ENCODE results near the gene IRF1. TPM values are rescaled to one million over a fixed set of nuclear protein-coding genes. Genes with fewer than 3 reads are reported as not detected.

IRF1 gene
- total RNA-seq, 2 donors from 2014 or later = 351 to 512 TPM

DNA sequence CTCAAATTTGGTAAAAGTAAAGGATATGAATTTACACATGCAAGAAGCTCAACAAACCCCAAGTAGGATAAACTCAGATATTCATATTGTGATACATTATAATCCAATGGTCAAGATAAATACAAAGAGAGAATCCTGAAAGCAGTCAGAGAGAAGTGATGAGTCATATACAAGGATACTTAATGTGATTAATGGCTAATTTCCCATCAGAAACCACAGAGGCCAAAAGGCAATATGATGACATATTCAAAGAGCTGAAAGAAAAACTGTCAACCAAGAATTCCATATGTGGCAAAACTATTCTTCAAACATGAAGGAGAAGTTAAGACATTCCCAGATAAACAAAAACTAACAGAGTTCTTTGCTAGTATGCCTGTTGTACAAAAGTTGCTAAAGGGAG, 19.5 kb upstream of the IRF1 start:
- no peaks in the 10 kb centered on the region for H3K27me3 Mint-ChIP-seq
- H3K36me3 Mint-ChIP-seq = peaks cover 8% of the 10 kb centered on the region
- peaks cover 5% of the 10 kb centered on the region for H3K9me3 Mint-ChIP-seq
- peaks cover 34 to 39% of the 10 kb centered on the region in 2 donors for H3K4me1 Mint-ChIP-seq (ENCODE audit: low read depth in 2 of 2)
- H3K4me3 Mint-ChIP-seq = no peak overlapping the region
- ATAC-seq (no peak), DNase-seq (ENCODE audit: low spot score) (no peak)
- H3K27ac Mint-ChIP-seq = peak overlapping the region in 1 of 2 donors; percentile 18

DNA sequence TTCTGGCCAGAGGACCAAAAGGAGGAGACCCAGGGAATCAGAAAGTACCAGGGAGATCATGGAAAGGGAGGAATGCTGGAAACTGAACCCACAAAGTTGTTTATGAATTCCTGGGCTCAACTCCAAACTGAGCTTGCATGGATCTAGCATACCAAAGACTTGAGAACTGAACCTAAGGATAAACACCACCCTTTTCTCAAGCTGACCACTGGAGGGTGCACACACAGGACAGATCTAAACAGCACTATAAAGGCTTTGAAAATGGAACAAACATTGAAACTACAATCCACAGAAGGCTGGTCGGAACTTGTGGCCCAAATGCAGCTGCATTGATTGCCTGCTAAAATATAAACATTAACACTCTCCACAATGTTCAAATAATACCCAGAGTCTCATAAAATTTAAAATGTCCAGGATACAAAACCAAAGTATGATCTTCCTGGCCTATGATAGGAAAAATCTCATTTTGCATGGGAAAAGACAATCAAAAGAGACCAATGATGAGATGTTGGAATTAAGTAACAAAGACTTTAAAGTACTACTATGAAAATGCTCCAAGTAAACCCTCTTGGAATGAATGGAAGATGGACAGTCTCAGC, 15.6 kb upstream of the IRF1 start:
- peaks cover 32 to 36% of the 10 kb centered on the region in 2 donors for H3K4me1 Mint-ChIP-seq (ENCODE audit: low read depth in 2 of 2)
- H3K27me3 Mint-ChIP-seq = no peaks in the 10 kb centered on the region
- peaks cover 5% of the 10 kb centered on the region for H3K9me3 Mint-ChIP-seq
- no peaks in the 10 kb centered on the region for H3K36me3 Mint-ChIP-seq
- no peak for DNase-seq (ENCODE audit: low spot score)
- no peak overlapping the region for H3K4me3 Mint-ChIP-seq
- peak overlapping the region in 1 of 2 donors; percentile 58 for H3K27ac Mint-ChIP-seq
- ATAC-seq = peak; percentile 38 to 62

DNA sequence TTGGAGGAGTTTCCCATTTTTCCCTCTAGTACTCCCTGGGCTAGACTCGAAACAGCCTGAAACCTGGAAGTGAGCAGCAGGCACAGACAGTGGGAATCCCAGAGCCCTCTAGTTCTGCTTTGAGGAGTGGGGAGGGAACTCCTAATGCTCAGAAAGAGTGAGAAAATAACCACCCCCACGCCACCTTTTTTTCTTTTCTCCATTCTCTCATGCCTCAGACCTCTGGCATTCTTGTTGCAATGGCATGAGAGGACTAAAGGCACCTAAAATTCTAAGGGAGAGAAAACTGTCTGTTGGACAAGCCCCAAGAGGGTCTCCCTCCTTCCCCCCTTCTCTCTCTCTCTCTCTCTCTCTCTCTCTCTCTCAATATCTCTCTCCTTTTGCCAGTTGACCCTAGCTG, 15.1 kb upstream of the IRF1 start:
- no peak for DNase-seq (ENCODE audit: low spot score)
- no peak for ATAC-seq
- Mint-ChIP-seq H3K4me1 (ENCODE audit: low read depth in 2 of 2) (peaks cover 38 to 41% of the 10 kb centered on the region in 2 donors), H3K27me3 (no peaks in the 10 kb centered on the region), H3K36me3 (no peaks in the 10 kb centered on the region), H3K27ac (peak overlapping the region in 1 of 2 donors; percentile 58), H3K4me3 (no peak overlapping the region), H3K9me3 (peaks cover 5% of the 10 kb centered on the region)

DNA sequence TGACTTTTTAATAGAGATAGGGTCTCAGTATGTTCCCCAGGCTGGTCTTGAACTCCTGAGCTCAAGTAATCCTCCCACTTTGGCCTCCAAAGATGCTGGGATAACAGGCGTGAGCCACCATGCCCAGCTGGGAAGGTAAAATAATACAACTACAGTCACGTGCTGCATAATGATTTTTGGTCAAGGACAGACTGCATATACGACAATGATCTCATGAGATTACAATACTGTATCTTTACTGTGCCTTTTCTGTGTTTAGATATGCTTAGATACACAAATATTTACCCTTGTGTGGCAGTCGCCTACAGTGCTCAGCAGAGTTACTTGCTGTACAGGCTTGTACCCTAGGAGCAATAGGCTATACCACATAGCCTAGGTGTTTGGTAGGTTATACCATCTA, 14.2 kb upstream of the IRF1 start:
- peaks cover 41 to 44% of the 10 kb centered on the region in 2 donors for H3K4me1 Mint-ChIP-seq (ENCODE audit: low read depth in 2 of 2)
- H3K4me3 Mint-ChIP-seq = no peak overlapping the region

DNA sequence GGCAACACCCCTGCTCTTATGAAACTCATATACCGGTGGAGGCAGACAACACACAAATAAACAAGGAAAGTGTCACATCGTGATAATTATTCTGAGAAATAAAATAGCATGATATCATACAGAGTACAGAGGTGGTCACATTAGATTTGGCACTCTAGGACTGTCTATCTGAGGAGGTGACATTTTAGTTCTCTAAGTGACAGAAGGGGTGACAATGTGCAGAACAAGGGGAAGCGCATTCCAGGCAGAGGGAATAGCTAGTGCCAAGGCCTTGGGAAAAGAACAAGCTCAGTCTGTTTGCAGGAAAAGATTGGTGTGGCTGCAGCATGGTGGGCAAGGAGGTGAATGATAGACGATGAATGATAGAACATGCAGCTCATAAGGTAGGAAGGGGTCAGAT, 12.7 kb upstream of the IRF1 start:
- ATAC-seq (no peak), DNase-seq (ENCODE audit: low spot score) (no peak)
- no peaks in the 10 kb centered on the region for H3K9me3 Mint-ChIP-seq
- peaks cover 41 to 48% of the 10 kb centered on the region in 2 donors for H3K4me1 Mint-ChIP-seq (ENCODE audit: low read depth in 2 of 2)
- H3K27ac Mint-ChIP-seq = peak overlapping the region in 1 of 2 donors; percentile 100
- no peak overlapping the region for H3K4me3 Mint-ChIP-seq
- H3K27me3 Mint-ChIP-seq = no peaks in the 10 kb centered on the region
- no peaks in the 10 kb centered on the region for H3K36me3 Mint-ChIP-seq

More for the DNA sequence above, 14.2 kb upstream of the IRF1 start:
- no peaks in the 10 kb centered on the region for H3K36me3 Mint-ChIP-seq
- DNase-seq (ENCODE audit: low spot score) (no peak), ATAC-seq (no peak)
- no peak overlapping the region for H3K27ac Mint-ChIP-seq
- peaks cover 2% of the 10 kb centered on the region for H3K9me3 Mint-ChIP-seq
- no peaks in the 10 kb centered on the region for H3K27me3 Mint-ChIP-seq

DNA sequence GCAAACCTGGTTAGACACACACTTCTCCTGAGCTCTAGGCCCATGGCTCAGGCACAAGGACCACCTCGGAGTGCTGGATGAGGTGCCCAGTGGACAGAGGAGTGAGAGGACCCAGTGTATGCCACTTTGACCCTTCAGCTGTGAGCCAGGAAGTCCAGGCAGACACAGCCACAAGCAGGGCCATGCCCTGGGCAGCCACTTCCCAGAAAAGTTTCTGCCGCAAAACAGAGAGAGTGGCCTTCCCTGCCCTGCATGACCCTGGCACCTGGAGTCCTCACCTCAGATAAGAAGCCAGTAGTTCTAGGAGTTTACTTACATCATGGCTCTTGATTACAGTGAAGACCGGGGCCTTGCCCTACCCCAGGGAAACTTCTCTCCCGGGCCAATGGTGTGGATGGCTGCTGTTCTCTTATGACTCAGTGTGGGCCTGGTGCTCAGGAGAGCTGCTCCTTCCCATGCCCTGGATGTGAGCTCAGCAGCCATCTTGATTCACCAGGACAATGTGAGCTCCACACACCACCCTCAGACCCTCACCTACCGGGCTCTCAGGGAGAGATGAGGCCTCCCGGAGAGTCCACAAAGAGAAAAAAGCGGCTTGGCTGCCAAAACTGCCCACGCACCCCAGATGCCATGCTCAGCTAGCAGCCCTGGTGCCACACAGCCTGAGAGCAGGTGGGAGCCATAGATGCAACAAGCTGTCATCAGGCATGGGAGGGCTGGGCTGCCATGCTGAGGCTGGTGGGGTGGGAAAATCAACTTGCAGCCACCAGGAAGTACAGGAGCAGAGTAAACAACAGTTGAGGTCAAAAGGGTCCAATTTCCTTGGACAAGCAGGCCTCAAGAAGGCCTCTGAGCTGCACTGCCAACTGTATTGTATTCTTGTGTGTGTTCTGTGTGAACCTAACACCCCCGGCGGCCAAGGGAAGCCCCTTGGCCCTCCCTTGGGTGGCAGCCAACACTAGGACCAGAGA, 11.7 kb upstream of the IRF1 start:
- DNase-seq (ENCODE audit: low spot score) (no peak), ATAC-seq (no peak)
- H3K27ac Mint-ChIP-seq = peak overlapping the region in 1 of 2 donors; percentile 100
- no peaks in the 10 kb centered on the region for H3K9me3 Mint-ChIP-seq
- peaks cover 42 to 58% of the 10 kb centered on the region in 2 donors for H3K4me1 Mint-ChIP-seq (ENCODE audit: low read depth in 2 of 2)
- no peak overlapping the region for H3K4me3 Mint-ChIP-seq
- H3K27me3 Mint-ChIP-seq = no peaks in the 10 kb centered on the region
- H3K36me3 Mint-ChIP-seq = no peaks in the 10 kb centered on the region

DNA sequence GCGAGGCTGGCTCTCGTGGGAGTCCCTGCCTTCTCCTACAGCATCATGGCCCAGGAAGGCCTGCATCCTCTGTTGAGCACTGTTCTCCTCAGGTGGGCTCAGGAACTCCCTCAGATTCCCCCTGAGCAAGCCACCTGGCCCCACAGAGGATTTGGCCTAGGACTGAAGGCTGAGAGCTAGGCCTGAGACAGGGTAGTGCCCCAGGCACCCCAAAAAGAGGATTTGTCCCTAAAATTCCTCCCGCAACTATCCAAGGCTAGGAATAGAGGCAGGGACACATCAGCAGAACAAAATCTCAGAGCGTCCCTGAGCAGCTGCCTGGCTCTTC, 11.0 kb upstream of the IRF1 start:
- no peak for DNase-seq (ENCODE audit: low spot score)
- Mint-ChIP-seq H3K36me3 (no peaks in the 10 kb centered on the region), H3K27ac (peak overlapping the region; percentile 90 to 100), H3K4me3 (no peak overlapping the region), H3K4me1 (ENCODE audit: low read depth in 2 of 2) (peaks cover 41 to 61% of the 10 kb centered on the region in 2 donors), H3K27me3 (no peaks in the 10 kb centered on the region), H3K9me3 (no peaks in the 10 kb centered on the region)
- no peak for ATAC-seq

DNA sequence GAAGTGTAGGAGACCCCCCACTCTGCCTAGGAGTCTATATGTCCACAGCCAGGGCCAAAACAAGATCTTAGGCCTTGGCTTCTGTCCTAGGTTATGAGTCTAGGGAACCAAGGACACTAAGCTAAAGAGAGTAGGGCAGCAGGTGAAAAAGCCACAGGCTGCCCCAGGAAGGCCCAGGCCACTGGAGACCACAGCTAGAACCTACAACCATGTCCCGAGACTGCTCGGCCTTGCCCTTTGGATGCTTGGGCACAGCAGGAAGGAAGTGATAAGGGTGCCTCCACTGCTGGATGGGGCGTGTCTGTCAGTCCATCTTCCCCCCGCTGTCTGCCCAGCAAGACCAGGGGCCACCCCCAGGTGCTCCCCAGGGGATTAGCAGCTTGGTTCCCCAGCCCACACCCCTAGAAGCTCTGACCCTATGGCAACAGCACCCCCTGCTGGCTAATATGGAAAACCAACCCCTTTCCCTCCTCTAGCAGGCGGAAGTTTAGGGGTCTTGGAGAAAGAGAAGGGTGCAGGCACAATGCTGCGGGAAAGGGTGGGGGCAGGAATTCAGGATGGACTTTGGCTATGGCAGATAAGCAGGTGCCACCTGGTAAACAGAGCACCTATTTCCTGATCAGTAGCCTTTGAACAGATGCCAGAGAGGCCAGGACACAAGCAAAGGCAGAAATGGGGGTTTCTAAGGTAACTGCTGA, 10.5 kb upstream of the IRF1 start:
- peak overlapping the region; percentile 90 to 100 for H3K27ac Mint-ChIP-seq
- DNase-seq (ENCODE audit: low spot score) = peak; percentile 89
- H3K36me3 Mint-ChIP-seq = no peaks in the 10 kb centered on the region
- peak; percentile 47 to 51 for ATAC-seq
- H3K9me3 Mint-ChIP-seq = no peaks in the 10 kb centered on the region
- H3K4me1 Mint-ChIP-seq (ENCODE audit: low read depth in 2 of 2) = peaks cover 37 to 59% of the 10 kb centered on the region in 2 donors
- no peaks in the 10 kb centered on the region for H3K27me3 Mint-ChIP-seq
- H3K4me3 Mint-ChIP-seq = peak overlapping the region; percentile 36

DNA sequence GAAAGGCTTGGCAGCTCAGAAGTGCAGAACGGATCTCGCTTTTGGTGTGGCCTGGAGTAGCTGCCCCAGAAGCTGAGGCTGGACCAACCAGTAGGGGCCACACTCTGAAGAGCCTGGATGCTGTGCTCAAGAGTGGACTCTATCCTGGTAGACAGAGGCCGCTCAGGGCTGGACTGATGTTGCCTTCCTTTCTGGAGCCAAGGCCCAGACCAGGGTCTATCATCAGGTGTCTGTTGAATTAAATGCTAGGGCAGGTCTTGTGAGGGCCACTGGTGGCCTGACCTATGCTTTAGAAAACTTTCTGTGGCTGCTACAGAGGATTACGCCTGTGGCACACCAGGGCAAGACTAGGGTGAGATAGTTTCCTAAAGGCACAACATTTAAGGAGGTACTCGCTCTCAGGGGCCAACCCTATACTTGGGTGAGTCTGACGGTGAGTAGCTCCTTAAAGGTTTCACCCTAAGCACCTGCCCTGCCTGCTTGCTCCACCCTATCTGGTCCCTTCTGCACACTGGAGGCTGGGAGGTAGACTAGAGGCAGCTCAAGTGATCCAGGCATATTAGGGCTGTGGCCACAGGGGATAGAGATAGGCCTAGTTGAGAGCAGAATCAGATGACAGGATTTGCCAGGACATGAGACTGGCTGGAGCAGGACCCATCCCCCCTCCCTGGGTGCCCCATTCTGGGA, 9.8 kb upstream of the IRF1 start:
- DNase-seq (ENCODE audit: low spot score) (no peak), ATAC-seq (no peak)
- Mint-ChIP-seq H3K36me3 (no peaks in the 10 kb centered on the region), H3K27me3 (no peaks in the 10 kb centered on the region), H3K27ac (peak overlapping the region; percentile 90 to 100), H3K9me3 (no peaks in the 10 kb centered on the region), H3K4me3 (peak overlapping the region; percentile 15), H3K4me1 (ENCODE audit: low read depth in 2 of 2) (peaks cover 38 to 58% of the 10 kb centered on the region in 2 donors)

DNA sequence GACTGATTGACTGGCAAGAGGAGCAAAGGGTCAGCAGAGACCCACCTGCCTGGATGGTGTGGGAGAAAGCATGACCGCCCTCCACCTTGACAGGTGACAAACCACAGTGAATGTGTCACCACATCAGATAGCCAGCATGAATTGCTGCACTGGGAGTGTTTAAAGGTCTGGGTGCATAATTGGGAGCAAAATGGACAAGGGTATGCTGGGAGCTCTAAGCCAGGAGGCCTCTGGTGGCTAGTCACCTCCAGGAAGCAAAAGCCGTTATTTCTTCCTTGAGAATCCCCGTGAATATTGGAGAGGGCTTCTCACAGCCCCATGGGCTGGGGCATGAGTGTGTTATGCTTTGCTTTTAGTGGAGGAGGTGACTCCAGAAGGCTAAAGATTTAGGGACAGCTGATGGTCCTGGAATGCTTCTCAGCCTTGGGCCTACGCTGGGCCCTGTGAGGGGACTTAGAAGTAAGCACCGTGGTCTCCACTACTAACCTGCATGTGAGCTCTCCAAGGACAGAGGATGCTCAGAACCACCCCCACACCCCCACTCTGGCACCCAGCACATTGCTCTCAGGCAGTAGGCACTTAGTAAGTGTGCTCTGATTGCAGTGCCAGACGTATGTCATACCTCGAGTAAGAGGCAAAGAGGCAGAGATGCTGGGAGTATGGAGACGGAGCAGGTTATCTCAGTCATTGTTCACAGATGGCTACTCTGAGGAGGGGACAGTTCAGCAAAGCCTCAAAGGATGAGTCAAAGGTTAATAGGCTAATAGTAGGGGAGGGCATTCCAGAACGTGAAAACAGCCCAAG, 9.1 kb upstream of the IRF1 start:
- Mint-ChIP-seq H3K36me3 (no peaks in the 10 kb centered on the region), H3K27me3 (no peaks in the 10 kb centered on the region), H3K9me3 (no peaks in the 10 kb centered on the region), H3K4me3 (no peak overlapping the region), H3K4me1 (ENCODE audit: low read depth in 2 of 2) (peaks cover 46 to 64% of the 10 kb centered on the region in 2 donors), H3K27ac (peak overlapping the region; percentile 90 to 100)
- ATAC-seq (no peak), DNase-seq (ENCODE audit: low spot score) (no peak)

DNA sequence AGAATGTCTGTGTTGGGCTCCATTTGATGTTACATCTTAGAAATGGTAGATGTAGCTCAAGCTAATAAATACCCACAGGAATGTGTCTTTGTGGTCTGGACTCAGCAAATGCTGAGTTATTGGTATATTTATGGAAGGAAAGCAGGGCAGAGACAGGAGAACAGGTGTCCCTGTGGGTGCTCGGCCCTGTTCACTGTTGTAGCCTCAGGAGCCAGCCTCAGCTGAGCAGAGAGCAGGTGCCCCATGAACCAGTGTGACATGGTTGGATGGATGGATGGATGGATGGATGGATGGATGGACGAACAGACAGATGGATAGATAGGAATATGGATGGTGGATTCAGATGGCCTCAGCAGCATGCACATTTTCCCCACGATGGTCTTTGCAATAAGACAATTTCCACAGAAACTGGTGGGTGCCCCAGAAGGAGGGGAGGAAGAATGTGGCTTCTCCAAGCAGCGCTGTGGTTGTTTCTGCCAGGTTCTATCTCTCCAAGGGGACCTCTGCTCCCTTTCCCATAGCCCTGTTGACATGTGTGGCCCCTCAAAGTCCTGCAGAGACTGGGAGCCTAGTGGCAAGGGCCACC, 8.2 kb upstream of the IRF1 start:
- Mint-ChIP-seq H3K27me3 (no peaks in the 10 kb centered on the region), H3K36me3 (no peaks in the 10 kb centered on the region), H3K4me1 (ENCODE audit: low read depth in 2 of 2) (peaks cover 54 to 72% of the 10 kb centered on the region in 2 donors), H3K4me3 (peak overlapping the region; percentile 24), H3K27ac (peak overlapping the region; percentile 90 to 100), H3K9me3 (no peaks in the 10 kb centered on the region)
- DNase-seq (ENCODE audit: low spot score) (no peak), ATAC-seq (no peak)

DNA sequence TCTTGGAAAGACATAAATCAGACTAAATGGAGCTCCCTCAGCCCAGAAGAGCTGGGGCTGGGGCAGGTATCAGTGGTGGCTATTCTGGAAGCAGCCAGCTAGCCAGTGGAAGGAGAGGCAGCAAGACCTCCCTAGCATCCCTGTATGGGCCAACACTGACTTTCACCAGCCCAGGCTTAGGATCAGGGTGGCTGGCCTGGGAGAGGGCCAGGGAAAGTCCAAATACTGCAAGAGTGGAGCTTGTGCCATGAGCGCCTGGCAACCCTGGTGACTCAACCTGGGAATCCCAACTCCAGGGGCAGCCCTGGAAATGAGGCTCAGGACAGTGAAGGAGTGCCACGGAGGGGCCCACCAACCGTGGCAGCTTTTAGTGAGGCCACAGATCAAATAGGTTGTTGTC, 7.6 kb upstream of the IRF1 start:
- Mint-ChIP-seq H3K36me3 (no peaks in the 10 kb centered on the region), H3K27me3 (no peaks in the 10 kb centered on the region), H3K4me1 (ENCODE audit: low read depth in 2 of 2) (peaks cover 61 to 76% of the 10 kb centered on the region in 2 donors), H3K9me3 (no peaks in the 10 kb centered on the region), H3K27ac (peak overlapping the region; percentile 90 to 100), H3K4me3 (no peak overlapping the region)
- DNase-seq (ENCODE audit: low spot score) (peak; percentile 67), ATAC-seq (no peak)

Measured in natural killer cell treated with Interleukin-12 subunit alpha and Interleukin-12 subunit beta and Interleukin-15 and Interleukin-18, amount 100 ng/mL, for 72 hours (primary cell).